Astrocyte (in vitro differentiated cells and primary cell): ENCODE data around the gene CDKAL1. TPM values are rescaled to one million over a fixed set of nuclear protein-coding genes. Genes with fewer than 3 reads are reported as not detected.

ENCODE experiments used
- DNase-seq: peaks from one replicate; pipeline ENCODE4 v3.0.0-alpha.2; 2010; ENCODE audit warnings: low read depth
- FAIRE-seq: peaks from 2 replicates; lab custom pipeline; 2011; peaks lifted over from hg19 to GRCh38; lab: Jason Lieb, UNC
- H2AFZ ChIP-seq: 2 replicates; pipeline ENCODE4 v1.6.0; 2012; ENCODE audit warnings: low read depth, low read length, inconsistent platforms
- H3K27ac ChIP-seq: 2 replicates; pipeline ENCODE4 v1.5.1; 2011; ENCODE audit warnings: low read depth, low read length, inconsistent platforms
- H3K27me3 ChIP-seq: 2 replicates; pipeline ENCODE4 v1.6.0; 2011; ENCODE audit warnings: low read length, inconsistent platforms; ENCODE audit not compliant: insufficient read depth
- H3K36me3 ChIP-seq: 2 replicates; pipeline ENCODE4 v1.5.1; 2011; ENCODE audit warnings: low read length, inconsistent platforms; ENCODE audit not compliant: insufficient read depth
- H3K4me1 ChIP-seq: 2 replicates; pipeline ENCODE4 v1.5.1; 2011; ENCODE audit warnings: low read length, inconsistent platforms; ENCODE audit not compliant: insufficient read depth
- H3K4me2 ChIP-seq: 2 replicates; pipeline ENCODE4 v1.6.0; 2012; ENCODE audit warnings: low read length, inconsistent platforms
- H3K4me3 ChIP-seq: 2 replicates; pipeline ENCODE4 v1.5.1; 2011; ENCODE audit warnings: low read depth, mild to moderate bottlenecking, low read length, inconsistent platforms; ENCODE audit not compliant: insufficient read depth
- H3K79me2 ChIP-seq: 2 replicates; pipeline ENCODE4 v1.6.0; 2012; ENCODE audit warnings: mild to moderate bottlenecking, low read length, inconsistent platforms; ENCODE audit not compliant: insufficient read depth
- H3K9ac ChIP-seq: 2 replicates; pipeline ENCODE4 v1.6.0; 2012; ENCODE audit warnings: mild to moderate bottlenecking, low read length, inconsistent platforms
- H3K9me3 ChIP-seq: 2 replicates; pipeline ENCODE4 v1.5.1; 2012; ENCODE audit warnings: low read depth, mild to moderate bottlenecking, low read length, inconsistent platforms; ENCODE audit not compliant: insufficient read depth
- H4K20me1 ChIP-seq: 2 replicates; pipeline ENCODE4 v1.6.0; 2012; ENCODE audit warnings: low read length, inconsistent platforms; ENCODE audit not compliant: insufficient read depth
- H3K27ac Mint-ChIP-seq: one replicate; pipeline ENCODE4 v1.8.0; 2021; ENCODE audit warnings: mild to moderate bottlenecking, mixed read lengths; ENCODE audit not compliant: unreplicated experiment
- H3K27me3 Mint-ChIP-seq: one replicate; pipeline ENCODE4 v1.8.0; 2021; ENCODE audit warnings: low read depth, mixed read lengths; ENCODE audit not compliant: unreplicated experiment
- H3K36me3 Mint-ChIP-seq: one replicate; pipeline ENCODE4 v1.8.0; 2021; ENCODE audit warnings: low read depth, mixed read lengths; ENCODE audit not compliant: unreplicated experiment
- H3K4me1 Mint-ChIP-seq: one replicate; pipeline ENCODE4 v1.8.0; 2021; ENCODE audit warnings: low read depth, mixed read lengths; ENCODE audit not compliant: unreplicated experiment
- H3K4me3 Mint-ChIP-seq: one replicate; pipeline ENCODE4 v1.8.0; 2021; ENCODE audit warnings: mild to moderate bottlenecking, moderate library complexity, mixed read lengths; ENCODE audit not compliant: unreplicated experiment
- H3K9me3 Mint-ChIP-seq: one replicate; pipeline ENCODE4 v1.8.0; 2021; ENCODE audit warnings: mild to moderate bottlenecking, mixed read lengths; ENCODE audit not compliant: unreplicated experiment
- CTCF ChIP-seq: IDR thresholded peaks from 2 replicates; pipeline ENCODE4 v1.5.1; 2011; ENCODE audit warnings: low read depth, mild to moderate bottlenecking, inconsistent platforms, low read length, moderate library complexity; ENCODE audit not compliant: insufficient read depth
- EZH2 ChIP-seq: IDR thresholded peaks from 2 replicates; pipeline ENCODE4 v1.6.1; 2012; ENCODE audit warnings: mild to moderate bottlenecking, low read length, inconsistent platforms; ENCODE audit not compliant: insufficient read depth
- total RNA-seq: library from RNA; stranded (reverse); gene quantifications from 2 replicates; pipeline ENCODE4 v1.2.1, GENCODE V29; 2021

CDKAL1 gene
- total RNA-seq, 1 donor from 2014 or later = 13.7 TPM

GRCh38 chr6:21147995-21148394, 613.7 kb downstream of the CDKAL1 start:
- no peaks in the 10 kb centered on the region for H3K9me3 Mint-ChIP-seq
- peaks cover 2% of the 10 kb centered on the region for H3K4me1 Mint-ChIP-seq
- FAIRE-seq (no peak), DNase-seq (no peak)
- H3K9ac ChIP-seq = no peak overlapping the region
- no peak overlapping the region for H3K27ac ChIP-seq
- H3K36me3 Mint-ChIP-seq = no peaks in the 10 kb centered on the region
- no peaks in the 10 kb centered on the region for H4K20me1 ChIP-seq
- no peaks in the 10 kb centered on the region for H3K79me2 ChIP-seq
- H3K27me3 Mint-ChIP-seq = no peaks in the 10 kb centered on the region
- H3K27me3 ChIP-seq = no peaks in the 10 kb centered on the region
- H3K4me3 Mint-ChIP-seq = no peak overlapping the region
- H3K9me3 ChIP-seq = no peaks in the 10 kb centered on the region
- H3K4me1 ChIP-seq = no peaks in the 10 kb centered on the region
- no peak overlapping the region for H2AFZ ChIP-seq
- no peaks in the 10 kb centered on the region for H3K36me3 ChIP-seq
- no peak overlapping the region for H3K4me2 ChIP-seq
- H3K27ac Mint-ChIP-seq = no peak overlapping the region
- TF ChIP-seq CTCF (no peak), EZH2 (no peak)
- no peak overlapping the region for H3K4me3 ChIP-seq

- Mint-ChIP-seq H3K4me1 (peaks cover 2% of the 10 kb centered on the region), H3K9me3 (no peaks in the 10 kb centered on the region), H3K36me3 (no peaks in the 10 kb centered on the region), H3K27ac (no peak overlapping the region), H3K27me3 (no peaks in the 10 kb centered on the region), H3K4me3 (no peak overlapping the region)
- Histone ChIP-seq H3K79me2 (no peaks in the 10 kb centered on the region), H3K27ac (no peak overlapping the region), H3K9ac (no peak overlapping the region), H3K4me3 (no peak overlapping the region), H3K4me1 (no peaks in the 10 kb centered on the region), H3K27me3 (no peaks in the 10 kb centered on the region), H2AFZ (no peak overlapping the region), H3K9me3 (no peaks in the 10 kb centered on the region), H4K20me1 (no peaks in the 10 kb centered on the region), H3K36me3 (no peaks in the 10 kb centered on the region), H3K4me2 (no peak overlapping the region)
- TF ChIP-seq CTCF (no peak), EZH2 (no peak)
- no peak for FAIRE-seq
- DNase-seq = peak; percentile 89
Measured at GRCh38 chr6:21149470-21149869, 615.2 kb downstream of the CDKAL1 start.

- Histone ChIP-seq H3K36me3 (no peaks in the 10 kb centered on the region), H3K79me2 (no peaks in the 10 kb centered on the region), H3K4me2 (no peak overlapping the region), H4K20me1 (no peaks in the 10 kb centered on the region), H3K9me3 (no peaks in the 10 kb centered on the region), H3K4me1 (no peaks in the 10 kb centered on the region), H3K9ac (no peak overlapping the region), H3K27me3 (no peaks in the 10 kb centered on the region), H2AFZ (no peak overlapping the region), H3K27ac (no peak overlapping the region), H3K4me3 (no peak overlapping the region)
- Mint-ChIP-seq H3K9me3 (no peaks in the 10 kb centered on the region), H3K27me3 (no peaks in the 10 kb centered on the region), H3K36me3 (no peaks in the 10 kb centered on the region), H3K27ac (no peak overlapping the region), H3K4me1 (peaks cover 2% of the 10 kb centered on the region), H3K4me3 (no peak overlapping the region)
- TF ChIP-seq EZH2 = no peak
- TF ChIP-seq CTCF = no peak
- FAIRE-seq (no peak), DNase-seq (no peak)
Measured at GRCh38 chr6:21150667-21151066, 616.4 kb downstream of the CDKAL1 start.
